OCI-M2 (cell line): Measurements from ENCODE around the gene CADPS.

Experiments
- DNase-seq: peaks from one replicate; lab custom pipeline; 2025; ENCODE audit not compliant: unreplicated experiment; lab: John Stamatoyannopoulos, UW

Gene CADPS

GRCh38 chr3:62757045-62757444 is 118.2 kb downstream of the CADPS start:
- DNase-seq: no peak

DNA sequence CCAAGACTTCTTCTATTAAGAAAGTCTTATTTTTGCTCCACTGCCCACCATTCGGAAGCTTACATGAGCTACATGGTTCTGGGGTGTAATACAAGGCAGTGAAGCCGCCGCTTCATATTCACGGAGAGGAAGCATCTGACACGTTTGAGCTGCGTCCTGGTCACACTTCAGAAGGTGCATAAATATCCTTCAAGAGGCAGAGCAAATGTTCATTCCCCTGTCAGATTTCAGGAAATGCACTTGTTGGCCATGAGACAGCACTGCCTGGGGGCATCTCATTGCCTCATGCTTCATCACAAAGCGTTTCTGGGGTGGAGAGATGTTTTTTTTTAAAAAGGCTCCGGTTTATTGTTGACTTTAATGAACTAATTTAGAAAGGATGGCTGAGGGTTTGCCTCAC is 119.9 kb downstream of the CADPS start:
- DNase-seq: no peak

DNA sequence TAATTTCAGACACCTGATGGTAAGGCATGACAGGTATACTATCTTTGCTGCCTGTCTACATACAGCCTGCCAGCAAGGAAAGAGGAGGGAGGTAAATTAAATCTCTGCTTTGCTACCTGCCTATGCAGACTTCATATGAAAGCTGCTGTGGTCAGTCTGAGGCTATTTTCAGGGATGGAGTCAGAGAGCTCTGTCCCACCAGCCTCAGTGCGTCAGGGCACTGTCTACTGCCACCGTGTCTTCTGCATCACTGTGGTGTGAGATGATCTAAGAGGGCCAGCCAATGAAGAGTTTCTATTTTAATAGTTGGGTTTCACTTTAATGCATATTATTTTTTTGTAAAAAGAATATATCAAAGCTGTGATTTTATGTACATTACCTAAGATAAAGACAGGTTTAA is 125.6 kb downstream of the CADPS start:
- DNase-seq: no peak

- no peak for DNase-seq
These were observed 126.1 kb downstream of the CADPS start for GRCh38 chr3:62749130-62749529.

GRCh38 chr3:62737449-62737848 is 137.8 kb downstream of the CADPS start:
- DNase-seq: no peak

DNA sequence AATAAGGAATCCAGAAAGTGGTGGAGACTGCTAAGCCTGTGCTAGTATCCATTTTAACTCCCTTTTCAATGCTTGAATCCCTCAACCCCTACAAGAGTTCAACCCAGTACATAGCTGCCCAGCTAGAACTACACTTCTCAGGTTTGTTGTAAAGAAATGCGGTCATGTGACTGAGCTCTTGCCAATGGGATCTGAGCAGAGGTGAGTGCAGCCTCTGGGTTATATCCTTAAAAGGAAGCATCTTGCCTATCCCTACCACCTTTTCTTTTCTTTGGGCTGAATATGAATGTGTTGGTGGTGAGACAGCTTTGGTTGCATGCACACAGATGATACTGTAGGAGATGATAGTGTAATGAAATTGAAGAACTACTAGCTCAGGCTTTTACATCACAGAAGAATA is 139.7 kb downstream of the CADPS start:
- DNase-seq: no peak

- no peak for DNase-seq
These were observed 142.9 kb downstream of the CADPS start for GRCh38 chr3:62732183-62732904.

GRCh38 chr3:62727981-62728380 is 147.2 kb downstream of the CADPS start:
- DNase-seq: no peak

DNA sequence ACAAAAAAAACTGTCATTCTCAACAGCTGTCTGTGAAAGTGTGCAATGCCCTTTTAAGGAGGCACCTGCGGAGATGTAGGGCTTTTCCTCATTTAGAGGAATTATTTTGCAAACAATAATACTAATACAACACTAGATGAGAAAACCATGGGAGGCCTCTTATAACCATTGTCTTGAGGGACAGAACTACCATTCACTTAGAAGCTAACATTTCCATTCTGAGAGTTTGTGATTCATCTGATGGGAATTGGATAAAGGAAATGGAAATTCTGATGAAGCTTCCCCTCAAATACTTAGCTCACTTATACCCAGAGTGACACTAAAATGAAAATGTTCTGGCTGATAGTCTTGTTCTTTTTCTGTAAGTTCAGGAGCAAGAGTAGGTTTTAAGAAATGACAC is 147.7 kb downstream of the CADPS start:
- no peak for DNase-seq

GRCh38 chr3:62724503-62724902 is 150.7 kb downstream of the CADPS start:
- DNase-seq: no peak

DNA sequence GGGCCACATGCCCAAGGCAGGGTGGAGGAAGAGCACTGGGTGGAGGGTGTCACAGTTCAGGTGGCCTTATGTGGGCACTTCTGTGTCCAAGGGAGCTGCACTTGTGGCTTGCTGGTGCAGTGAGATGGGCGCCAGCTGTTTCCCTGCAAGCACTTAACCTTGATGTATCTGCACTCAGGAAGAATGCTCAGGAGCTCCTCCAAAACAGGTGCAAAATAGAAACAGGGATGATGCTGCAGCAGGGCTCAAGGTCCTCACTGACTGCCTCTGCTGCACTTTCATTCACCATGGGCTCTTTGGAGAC is 151.3 kb downstream of the CADPS start:
- no peak for DNase-seq

DNA sequence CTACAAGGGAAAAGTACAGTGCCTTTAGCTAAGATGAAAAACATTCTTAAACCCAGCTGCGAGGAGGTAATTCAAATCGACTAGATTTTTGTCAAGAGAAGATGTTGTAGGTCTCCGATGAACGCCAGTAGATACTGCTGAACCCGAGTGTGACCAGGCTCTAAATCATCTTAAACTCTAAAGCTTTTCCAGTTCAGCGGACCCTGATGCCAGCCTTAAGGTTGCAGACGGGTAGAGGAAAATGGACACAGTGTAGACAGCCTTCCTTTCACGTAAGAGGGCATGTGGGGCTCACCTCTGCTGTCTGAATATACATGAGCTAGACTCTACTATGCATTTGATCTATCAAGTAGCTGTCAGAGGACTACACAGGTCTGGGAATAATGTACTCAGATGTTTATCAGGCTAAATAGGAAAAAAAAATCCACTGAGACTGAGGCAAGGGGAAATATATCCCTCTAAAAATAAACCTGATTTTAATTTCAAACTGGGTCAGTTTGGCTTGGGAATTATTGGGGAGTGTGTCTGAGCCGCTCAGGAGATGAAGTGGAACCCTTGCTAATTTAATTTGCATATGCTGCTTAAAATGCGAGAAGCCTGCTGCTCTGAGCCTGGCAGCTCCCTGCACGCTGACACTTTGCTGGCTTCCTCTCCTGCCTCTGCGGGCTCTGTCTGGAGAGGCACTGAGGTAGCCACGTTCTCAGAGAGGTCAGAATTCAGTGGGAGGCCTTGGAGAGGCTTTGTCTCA is 151.9 kb downstream of the CADPS start:
- DNase-seq: no peak

DNA sequence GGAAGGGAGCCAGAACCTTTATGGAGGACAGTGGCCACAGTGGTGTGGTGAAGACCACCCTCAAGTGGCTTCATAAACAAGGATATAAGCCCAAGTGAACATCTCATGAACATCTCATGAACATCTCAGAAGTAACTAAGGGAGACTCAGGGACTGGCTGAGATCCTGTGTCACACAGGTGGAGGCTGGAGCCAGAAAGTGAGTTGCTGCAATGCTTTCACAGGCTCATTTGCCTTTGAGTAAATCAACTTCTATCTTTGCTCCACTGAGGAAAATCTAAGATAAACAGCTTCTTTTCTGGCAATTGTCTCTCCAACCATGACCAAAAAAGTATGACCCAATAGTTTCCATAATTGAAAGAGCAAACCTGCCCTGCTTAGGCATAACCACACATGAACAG is 152.9 kb downstream of the CADPS start:
- DNase-seq: no peak

- no peak for DNase-seq
These were observed 156.5 kb downstream of the CADPS start for GRCh38 chr3:62718515-62719320.

DNA sequence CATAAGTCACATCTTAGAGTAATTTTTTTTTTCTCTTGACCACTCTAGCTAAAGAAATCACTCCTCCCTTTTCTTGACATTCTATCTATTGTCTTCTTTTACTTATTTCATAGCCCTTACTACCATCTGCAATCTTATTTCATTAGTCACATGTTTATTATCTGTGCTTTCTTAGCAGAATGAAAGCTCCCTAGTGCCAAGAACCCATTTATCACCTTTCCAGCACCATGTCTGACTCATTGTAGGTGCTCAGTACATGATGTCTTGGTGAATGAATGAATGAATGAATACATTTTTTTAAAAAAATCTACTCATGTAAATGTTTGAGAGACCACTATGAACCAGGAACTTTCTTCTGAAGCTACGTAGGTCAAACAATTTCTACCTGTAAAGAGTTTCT is 157.2 kb downstream of the CADPS start:
- no peak for DNase-seq

GRCh38 chr3:62712746-62713145 is 162.5 kb downstream of the CADPS start:
- no peak for DNase-seq

DNA sequence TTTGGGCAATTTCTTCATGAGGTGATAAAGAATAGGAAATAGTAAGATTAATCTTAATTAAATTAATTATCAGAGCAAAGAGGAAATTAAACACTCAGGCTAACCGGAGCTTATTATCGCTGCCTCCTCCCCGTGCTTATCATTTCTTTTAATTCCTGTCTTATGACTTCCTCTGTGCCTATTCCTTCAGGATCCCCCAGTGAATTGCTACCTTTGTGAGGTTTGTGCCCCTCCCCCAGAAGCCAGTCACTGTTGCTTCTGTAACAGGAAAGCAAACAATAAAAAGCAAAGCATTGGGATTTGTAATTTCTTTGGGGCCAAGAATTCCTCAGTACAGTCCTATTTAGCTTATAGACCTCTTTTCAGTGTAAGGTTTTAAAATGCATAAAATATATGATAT is 164.5 kb downstream of the CADPS start:
- DNase-seq: no peak

DNA sequence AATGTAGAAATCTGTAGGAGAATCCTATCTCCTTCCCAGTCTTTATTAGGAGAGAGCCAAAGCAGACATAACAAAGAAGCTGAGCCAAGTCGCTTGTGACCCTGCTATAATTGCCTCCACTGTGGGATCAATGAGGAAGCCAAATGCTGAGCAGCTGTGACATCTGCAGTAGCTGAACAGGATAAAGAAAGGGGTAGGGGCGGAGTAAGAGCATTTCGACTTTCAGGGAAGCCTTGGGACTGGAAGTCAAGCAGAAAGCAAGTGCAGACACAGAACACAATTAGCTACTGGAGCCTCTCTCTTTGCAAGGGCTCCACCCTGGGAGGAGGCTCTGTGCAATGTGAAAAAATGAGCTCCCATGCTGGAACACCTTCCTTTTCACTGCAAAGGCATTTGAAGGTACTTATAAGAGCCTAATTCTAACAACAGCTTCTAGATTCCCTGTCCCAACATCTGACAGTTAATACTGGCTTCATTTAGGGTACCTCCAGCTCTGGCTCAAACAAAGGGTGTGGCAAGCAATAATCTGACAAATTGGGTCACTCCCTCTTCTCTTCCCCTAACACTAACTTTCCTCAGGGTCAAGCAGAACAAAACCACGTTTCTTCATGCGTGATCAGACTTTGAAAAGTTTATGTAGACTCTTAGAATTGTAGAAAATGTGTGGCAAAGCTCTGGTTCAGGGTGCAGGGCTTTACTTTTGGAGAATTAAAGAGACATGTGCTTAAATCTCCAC is 166.4 kb downstream of the CADPS start:
- no peak for DNase-seq

DNA sequence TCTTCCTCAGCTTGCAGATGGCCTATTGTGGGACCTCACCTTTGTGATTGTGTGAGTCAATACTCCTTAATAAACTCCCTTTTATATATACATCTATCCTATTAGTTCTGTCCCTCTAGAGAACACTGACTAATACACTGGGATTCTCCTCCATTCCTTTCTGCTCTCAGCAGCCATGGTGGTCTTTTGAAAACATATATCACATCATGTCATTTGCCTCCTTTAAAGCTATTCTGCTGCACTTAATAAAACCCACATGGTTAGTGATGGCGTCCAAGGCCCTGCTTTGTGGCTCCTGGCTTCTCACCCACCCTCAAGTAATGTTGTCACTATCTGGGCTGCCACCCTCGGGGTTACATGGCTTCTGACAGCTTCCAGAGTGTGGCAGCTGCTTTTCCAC is 169.5 kb downstream of the CADPS start:
- no peak for DNase-seq

- DNase-seq: no peak
These were observed 171.6 kb downstream of the CADPS start for GRCh38 chr3:62703451-62704167.

DNA sequence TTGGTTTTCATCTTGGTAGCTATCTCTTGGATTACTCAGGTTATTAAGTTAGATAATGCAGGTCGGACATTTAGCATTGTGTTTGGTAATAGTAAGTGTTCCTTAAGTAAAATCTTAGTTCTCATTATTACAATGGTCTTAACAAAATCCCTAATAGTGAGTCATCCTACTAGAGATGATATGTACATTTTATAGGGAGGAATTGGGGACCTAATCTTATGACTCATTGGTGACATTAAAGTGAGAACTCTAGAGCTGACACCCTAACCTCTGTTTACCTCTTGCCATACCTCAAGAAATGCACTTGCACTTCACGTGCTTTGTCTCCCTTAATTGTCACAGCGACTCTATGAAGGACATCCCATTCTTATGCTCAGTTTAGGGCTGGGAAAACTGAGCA is 174.9 kb downstream of the CADPS start:
- DNase-seq: no peak
